HG02852 (cell line): Measurements from ENCODE around the gene APLP2.

Source experiments
- ATAC-seq: cut with Tn5 transposase; IDR thresholded peaks from one replicate; pipeline ENCODE4 v1.9.1; 2021; ENCODE audit warnings: mild to moderate bottlenecking, moderate library complexity; ENCODE audit not compliant: unreplicated experiment

Gene APLP2

GRCh38 chr11:130144861-130145281, 75.2 kb downstream of the APLP2 start:
- no peak for ATAC-seq

GRCh38 chr11:130145311-130145812, 75.7 kb downstream of the APLP2 start:
- ATAC-seq = no peak

DNA sequence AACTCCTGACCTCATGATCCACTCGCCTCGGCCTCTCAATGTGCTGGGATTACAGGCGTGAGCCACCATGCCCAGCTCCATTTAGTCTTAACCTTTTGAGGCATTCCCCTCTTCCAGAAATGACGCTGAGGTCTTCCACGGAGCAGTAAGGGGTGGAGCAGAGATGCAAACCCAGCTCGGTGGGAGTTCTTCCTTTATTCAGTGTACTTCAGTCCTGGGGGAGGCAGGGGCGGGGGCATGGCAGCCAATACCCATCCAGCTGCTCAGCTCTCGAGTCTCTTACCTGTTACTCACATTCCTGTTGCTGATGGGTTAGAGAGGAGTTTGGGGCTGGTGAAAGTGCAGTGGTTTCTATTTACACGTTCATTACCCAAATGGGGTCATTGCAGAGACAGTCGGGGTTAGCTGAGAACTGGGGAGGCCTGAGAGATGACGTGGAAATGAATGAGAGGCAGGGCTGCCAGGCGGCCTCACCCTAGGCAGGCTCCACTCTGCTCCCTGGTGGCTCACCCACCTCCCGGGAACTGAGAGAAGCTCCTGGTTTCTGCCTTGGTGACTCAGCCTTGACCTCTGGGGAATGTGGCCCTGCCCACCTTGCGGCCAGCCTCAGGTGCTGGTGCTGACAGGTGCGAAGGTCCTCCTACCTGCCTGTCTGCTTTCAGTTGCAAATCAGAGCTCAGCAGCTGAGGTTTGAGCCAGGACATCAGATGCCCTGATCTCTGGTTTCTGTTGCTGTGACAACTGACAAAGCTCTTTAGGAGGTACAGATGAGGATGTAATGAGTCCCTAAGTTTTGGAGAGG, 76.5 kb downstream of the APLP2 start:
- ATAC-seq = no peak

GRCh38 chr11:130146796-130147195, 77.1 kb downstream of the APLP2 start:
- ATAC-seq = no peak

DNA sequence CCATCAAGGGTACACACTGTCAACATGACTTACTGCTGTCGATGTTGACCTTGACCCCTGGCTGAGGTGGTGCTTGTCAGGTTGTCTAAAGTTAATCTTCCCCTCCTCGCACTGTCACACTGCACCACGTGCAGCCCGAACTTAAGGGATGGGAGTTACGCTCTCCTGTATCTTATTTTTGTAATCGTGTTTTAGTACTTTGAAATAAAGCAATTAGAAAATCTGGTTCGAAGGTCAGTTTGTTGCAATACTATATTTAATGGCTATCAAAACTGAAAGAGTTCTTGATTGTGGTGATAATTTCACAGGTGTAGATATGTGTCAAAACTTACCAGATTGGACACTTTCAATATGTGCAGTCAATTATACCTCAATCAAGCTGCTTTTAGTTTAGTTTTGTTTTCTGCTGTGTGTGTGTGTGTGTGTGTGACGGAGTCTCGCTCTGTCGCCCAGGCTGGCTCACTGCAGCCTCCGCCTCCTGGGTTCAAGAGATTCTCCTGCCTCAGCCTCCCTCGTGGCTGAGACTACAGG, 79.2 kb downstream of the APLP2 start:
- no peak for ATAC-seq

- peak; percentile 67 for ATAC-seq
These were observed 81.1 kb downstream of the APLP2 start for GRCh38 chr11:130150790-130151189.

DNA sequence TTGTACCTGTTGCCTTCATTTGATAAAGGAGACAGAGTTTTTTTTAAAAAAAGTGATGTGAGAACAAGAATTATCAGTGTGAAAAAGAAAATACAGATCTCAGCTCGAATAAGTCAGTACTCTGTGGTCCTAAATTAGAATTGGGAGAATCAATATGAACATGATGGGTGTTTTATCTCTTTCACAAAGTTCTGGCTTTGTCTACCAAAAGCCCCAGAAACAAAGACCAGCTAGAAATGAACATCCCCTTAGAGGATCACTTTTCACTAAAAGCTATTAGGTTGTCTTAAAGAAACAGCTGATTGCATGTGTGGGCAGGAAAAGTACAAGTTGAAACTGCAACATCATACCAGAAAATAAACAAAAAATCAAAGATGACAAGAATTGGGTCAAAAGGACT, 81.5 kb downstream of the APLP2 start:
- peak; percentile 55 for ATAC-seq

- no peak for ATAC-seq
These were observed 86.7 kb downstream of the APLP2 start for GRCh38 chr11:130156108-130157022.

- no peak for ATAC-seq
These were observed 87.4 kb downstream of the APLP2 start for GRCh38 chr11:130157101-130157500.

DNA sequence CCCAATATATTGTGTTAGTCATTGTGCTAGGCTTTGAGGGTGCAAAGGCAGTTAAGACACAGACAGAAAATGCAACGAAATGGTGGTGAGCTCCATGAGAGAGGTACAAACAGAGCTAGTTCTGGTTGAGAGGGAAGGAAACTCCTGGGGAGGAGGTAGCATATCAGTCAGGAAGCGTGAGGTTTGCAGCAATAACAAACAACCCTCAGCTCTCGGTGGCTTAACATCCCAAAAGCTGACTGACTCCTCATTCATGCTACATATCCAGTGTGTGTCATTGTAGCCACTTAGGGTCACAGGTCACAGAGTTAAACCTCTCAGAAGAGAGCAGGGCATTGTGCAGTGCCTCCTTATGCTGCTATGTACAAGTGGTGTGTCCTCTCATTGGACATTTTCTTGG, 88.1 kb downstream of the APLP2 start:
- ATAC-seq = no peak

DNA sequence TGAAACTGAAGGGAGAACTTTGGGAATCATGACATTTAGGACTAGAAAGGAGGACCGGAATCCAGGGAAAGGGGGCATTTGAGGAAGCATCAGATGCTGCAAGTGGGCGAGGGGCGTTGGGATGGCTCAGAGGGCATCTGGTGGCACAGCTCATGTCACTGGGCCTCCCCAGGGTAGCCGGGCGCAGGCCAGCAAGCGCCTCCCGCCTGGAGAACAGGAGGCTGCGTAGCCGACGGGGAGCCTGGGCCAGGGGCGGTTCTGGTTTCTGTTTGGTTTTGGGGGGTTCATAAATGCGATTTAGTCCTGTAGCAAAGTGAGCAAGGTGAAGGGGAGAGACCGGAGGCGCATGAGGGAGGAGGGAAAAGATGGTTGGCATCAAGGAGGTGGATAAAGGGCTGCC, 89.4 kb downstream of the APLP2 start:
- no peak for ATAC-seq

DNA sequence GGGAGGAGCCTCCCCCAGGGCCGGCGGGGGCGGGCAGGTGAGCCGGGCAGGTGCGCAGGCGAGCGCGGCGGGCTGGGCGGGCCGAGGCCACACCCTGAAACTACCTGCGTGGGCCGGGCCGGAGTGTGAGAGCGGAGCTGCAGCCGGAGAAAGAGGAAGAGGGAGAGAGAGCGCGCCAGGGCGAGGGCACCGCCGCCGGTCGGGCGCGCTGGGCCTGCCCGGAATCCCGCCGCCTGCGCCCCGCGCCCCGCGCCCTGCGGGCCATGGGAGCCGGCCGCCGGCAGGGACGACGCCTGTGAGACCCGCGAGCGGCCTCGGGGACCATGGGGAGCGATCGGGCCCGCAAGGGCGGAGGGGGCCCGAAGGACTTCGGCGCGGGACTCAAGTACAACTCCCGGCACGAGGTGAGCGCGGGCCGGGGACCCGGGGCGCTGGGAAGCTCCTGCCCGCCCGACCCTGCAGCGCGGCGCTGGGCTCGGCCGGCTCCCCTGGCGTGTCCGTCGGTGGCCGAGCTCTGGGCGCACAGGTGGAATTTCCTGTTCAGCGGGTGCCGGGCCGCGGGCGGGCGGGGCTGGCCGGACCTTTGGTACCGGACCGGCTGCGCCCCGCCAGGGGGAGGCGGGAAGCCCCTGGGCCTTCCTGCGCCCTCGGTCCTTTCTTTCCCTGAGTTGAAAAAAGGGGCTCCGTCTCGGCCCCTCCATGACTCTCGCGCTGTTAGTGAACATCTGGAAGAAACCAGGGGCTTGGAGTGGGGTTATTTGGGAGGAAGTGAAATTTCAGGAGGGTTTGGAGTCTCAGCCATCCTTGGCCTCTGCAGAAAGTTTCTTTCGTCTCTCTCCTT, 90.2 kb downstream of the APLP2 start, which contains the start of gene ST14:
Gene ST14, plus strand, starts transcription at position 126 of the 841 bp plus-strand sequence. Its CDS starts 198 bp downstream, at position 324.
- ATAC-seq = no peak

- ATAC-seq = no peak
These were observed 90.9 kb downstream of the APLP2 start for GRCh38 chr11:130160498-130161155.

DNA sequence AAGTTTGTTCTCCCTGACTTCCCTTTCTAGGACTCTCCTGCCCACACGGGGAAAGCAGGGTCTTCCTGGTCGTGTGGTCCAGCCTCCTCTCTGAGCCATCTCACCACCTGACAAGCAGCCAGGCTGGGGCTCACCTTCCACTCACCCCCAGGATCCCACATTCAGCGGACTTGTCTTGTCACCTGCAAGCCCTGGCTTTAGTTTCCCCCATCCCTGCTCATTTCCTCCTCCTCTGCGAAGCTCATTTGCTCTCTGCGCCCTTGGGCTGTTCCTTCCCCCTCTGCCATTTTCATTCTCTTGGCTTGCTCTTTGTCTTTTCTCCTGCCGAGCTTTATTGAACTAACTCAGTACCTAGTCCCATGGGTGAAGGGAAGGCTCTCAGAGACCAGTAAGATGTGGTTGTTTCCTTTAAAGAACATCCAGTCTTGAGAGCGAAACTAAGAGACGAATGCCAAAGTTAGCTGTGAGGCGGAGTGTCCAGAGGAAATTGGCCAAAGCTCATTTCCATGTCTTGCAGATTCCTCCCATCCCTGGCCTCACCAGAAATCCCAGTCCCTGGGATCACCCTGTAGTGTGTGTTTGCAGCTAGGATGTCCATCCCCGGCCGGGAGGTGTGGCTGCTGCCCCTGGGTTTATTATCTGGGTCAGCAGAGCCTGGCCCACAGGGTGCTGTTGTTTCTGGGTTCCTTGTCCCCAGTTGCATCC, 91.9 kb downstream of the APLP2 start:
- ATAC-seq = no peak

DNA sequence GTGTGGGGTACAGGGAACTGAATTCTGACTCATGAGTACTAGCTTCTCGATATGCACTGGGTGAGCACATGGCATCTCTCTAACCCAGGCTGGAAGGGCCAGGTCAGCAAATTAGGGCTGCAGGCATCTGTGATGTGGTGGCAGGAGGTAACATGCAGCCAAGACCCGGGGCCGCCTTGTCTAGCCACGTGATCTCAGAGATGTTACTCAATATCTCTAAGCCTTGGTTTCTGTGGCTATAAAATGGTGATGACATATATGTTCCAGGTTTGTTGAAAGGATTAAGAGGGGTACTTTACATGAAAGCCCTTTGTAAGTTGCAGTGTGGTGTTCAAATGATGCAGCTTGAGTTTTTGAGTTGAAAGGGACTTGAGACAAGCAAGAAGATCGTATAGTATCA, 93.0 kb downstream of the APLP2 start:
- ATAC-seq = no peak

GRCh38 chr11:130163346-130164220, 93.9 kb downstream of the APLP2 start:
- no peak for ATAC-seq

- no peak for ATAC-seq
These were observed 94.5 kb downstream of the APLP2 start for GRCh38 chr11:130164221-130164570.
